Brain pericyte (primary cell): ENCODE results near the gene TFDP2.
"Not testable (repeated sequence)": the region's sequence is repeated elsewhere in the genome, so short reads cannot be mapped to it uniquely, and the experiment has no call there.

Source experiments
- DNase-seq: peaks from one replicate; pipeline ENCODE4 v3.0.0-alpha.2; 2012; ENCODE audit warnings: low read depth, low spot score

The TFDP2 gene

DNA sequence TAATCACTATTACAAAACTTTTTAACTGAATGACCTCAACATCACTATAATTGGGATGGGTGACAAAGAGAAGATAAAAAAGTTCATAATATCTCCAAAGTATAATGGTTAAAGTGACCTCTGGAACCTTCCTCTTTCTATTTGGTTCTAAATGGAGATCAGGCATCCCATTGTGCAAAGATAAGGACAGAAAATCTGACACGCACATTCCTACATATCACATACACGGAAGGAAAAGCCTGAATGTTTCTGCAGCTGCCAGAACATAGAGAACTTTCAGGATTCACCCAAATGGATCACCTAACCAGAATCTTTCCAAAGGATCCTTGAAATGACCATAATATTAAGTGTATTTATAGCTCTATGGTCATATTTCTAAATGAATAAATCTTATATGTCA, 128.2 kb downstream of the TFDP2 start:
- no peak for DNase-seq

DNA sequence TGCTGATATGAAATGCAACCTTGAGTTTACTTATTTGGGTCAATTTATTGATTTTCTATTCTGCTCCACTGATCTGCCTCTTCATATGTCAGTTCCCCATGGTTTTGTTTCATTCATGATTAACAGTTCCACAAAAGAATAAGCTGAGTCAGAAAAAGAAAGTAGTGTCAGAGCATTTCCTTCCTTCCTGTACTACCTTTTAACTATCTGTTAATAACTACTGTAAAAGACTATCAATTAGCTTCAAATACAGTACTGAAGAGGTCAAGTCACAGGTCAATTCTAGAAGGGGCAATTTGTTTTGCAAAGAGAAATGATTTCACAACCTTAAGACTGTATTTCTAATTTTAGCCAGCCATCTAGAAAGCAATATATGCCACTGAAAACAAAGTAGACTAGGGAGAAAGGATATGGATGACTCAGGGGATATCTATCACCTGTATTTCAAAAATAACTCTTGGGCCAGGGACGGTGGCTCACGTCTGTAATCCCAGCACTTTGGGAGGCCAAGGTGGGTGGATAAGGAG, 129.5 kb downstream of the TFDP2 start:
- DNase-seq, result no peak

DNA sequence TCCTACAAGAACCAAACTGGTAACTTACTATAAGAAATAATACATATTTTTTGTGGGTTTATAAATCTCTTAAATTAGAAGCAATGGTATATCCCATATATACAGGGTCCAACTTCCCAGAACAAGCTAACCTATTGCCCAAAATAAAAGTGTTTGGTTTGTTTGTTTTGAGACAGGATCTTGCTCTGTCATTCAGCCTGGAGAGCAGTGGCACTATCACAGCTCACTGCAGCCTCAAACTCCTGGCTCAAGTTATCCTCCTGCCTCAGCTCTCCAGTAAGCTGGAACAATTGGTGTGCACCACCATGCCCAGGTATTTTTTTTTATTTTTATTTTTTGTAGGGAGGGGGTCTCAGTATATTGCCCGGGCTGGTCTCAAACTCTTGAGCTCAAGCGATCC, 135.4 kb downstream of the TFDP2 start:
- DNase-seq, result no peak

DNA sequence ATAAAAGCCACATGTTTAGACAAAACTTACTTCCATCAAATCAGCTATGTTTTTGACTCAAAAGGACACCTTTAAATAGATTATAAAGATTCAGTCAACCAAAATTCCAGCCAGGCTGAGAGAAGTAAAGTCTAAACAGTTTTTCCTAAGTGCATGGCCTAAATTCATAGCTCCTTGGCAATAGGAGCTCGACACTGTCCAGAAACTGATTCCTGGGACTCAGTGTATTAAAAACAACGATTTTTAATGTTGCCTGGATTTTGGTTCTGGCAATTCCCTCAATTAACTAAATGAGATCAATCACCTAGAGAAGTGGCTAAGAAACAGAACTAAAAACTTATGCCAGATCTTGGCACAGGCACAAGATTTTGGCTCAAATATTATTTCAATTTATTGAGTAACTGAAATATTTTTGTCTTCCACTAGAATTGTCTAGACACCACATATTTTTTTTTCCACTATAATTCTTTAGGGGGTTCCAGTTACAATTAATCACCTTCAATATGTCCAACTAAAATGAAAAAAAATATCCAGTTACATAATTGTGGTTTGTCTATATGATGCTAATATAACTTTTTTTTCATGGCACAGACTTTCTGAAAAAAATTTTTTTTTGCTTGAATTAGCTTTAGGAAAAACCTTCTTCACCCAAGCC, 135.9 kb downstream of the TFDP2 start:
- no peak for DNase-seq

DNA sequence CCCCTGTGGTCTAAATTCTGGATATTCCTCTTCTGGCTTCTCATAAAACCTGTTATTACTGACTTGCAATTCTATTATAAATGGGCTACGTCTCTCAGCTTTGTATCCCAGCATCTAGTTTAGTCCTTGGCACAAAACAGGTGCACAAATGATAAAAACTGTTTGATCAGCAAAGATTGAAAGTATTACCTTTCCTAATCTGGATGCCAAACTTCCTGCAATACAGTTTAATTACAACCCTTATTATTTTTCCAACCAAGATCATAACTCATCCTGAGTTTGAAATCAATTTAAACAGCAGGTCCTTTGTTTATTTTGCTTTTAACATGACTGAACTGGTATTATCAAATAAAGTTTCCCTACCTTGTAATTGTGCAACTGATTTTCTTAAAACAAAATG, 140.3 kb downstream of the TFDP2 start:
- DNase-seq, result no peak

DNA sequence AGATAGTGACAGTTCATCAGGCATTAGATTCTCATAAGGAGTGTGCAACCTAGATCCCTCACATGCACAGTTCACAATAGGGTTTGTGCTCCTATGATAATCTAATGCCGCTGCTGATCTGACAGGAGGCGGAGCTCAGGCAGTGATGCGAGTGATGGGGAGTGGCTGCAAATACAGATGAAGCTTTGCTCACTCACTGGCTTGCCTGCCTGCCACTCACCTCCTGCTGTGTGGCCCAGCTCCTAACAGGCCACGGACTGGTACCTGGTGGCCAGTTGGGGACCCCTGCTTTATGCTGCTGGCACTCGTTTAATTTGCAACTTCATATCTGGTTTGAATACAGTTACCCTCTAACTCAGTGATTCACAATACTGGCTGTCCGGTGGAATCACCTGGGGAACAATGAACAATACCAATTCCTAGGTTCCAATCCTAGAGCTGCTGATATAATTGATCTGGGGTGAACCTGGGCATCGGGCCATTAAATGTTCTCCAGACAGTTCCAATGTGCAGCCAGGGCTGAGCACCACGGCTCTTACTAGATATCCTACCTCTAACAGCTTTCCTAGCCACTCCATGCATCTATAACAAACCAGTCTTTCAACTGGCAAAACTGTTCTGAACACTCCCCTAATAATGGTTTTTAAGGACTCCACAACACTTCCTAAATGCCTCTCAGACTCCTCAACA, 141.5 kb downstream of the TFDP2 start:
- DNase-seq, result no peak

DNA sequence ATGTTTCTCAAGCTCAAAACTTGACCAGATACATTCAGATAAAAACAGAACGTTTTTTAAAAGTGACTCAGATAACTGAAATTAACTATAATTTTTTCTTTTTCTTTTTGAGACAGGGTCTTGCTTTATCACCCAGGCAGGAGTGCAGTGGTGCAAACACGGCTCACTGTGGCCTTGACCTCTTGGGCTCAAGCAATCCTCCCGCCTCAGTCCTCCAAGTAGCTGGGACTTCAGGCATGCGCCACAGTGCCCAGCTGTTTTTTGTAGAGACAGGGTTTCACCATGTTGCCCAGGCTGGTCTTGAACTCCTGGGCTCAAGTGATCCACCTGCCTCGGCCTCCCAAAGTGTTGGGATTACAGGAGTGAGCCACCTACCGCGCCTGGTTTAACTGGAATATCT, 144.4 kb downstream of the TFDP2 start:
- not testable (repeated sequence) for DNase-seq

DNA sequence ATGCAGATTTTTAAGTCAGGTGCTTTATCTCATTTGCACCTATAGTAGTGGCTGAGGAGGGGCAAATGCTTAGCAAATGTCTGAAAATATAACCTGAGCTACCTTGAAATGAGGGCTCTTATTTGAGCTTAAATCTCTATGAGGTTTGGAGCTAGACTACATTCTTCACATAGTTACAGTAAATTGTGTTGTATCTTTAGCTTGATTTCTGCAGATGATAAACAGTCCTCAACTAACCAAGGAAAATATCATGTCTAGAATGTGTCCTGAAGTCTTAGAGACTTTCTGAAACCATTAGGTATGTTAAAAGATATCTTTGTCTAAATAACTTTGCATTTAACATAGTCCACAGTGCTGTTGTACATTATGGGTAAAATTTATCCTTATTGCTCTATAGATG, 145.3 kb downstream of the TFDP2 start:
- no peak for DNase-seq

DNA sequence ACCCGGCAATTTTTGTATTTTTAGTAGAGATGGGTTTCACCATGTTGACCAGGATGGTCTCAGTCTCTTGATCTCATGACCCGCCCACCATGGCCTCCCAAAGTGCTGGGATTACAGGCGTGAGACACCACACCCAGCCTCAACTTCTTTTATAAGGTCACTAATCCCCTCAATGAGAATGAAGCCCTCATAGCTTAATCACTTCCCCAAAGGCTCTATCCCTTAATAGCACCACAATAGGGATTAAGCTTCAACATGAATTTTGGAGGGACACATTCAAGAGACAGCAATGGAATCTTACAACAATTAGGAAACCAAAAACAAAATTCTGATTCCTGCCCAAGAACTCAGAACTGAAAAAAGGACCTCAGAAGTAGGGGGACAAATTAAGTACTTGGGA, 146.1 kb downstream of the TFDP2 start:
- DNase-seq, result no peak

DNA sequence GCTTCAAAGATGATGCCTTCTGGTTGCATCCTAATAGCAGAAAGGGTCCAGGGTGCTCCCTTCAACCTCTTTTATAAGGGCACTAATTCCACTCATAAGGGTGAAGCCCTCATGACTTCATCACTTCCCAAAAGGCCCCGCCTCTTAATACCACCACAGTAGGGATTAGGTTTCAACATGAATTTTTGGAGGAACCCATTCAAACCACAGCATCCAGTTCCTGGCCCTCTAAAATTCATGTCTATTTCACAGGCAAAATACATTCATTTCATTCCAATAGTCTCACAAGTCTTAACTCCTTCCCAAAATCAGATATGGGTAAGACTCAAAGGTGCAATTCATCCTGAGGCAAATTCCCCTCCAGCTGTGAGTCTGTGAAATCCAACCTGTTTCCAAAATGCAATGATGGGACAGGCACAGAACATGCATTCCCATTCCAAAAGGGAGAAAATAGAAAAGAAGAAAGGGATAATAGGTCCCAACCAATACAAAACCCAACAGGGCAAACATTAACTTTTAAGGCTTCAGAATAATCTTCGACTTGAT, 148.9 kb downstream of the TFDP2 start:
- no peak for DNase-seq

DNA sequence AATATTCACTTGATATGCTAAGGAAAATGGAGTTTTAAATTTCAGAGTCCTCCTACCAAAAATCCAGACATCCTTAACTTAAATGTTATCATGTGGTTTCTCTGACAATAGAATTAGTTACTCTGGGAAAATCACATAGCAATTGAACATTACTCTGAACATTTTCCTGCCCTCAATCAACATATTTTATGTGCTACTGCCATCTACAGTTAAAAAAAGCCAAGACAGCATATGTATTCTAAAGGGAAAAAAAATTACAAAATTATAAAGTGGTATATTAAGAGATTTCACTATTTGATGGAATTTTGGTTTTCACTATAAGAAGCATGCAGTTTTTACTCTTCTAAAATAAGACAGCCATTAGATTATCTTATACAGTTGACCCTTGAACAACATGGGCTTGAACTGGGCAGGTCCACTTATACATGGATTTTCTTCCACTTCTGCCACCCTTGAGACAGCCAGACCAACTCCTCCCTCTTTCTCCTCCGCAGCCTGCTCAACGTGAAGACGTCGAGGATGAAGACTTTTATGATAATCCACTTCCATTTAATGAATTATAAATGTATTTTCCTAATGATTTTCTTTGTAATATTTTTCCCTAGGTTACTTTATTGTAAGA, 150.6 kb downstream of the TFDP2 start:
- DNase-seq, result no peak

DNA sequence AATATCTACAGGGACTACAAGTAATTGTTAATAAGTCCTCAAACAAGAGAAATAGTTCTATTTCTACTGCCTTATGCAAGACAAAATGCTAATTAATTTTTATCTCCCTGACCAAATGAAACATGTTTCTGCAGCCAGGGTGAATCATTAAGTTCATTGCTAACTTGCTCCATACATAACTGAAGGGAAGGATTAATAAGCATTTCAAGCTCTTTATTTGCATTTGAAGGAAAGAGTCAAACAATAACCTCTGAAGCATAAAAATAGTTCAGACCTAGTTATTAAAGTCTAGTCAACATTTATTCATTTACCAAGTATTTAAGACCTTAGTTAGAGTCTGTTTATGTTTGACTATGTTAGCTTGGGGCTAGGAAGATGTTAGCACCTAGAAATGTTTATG, 152.9 kb downstream of the TFDP2 start:
- DNase-seq, result no peak

DNA sequence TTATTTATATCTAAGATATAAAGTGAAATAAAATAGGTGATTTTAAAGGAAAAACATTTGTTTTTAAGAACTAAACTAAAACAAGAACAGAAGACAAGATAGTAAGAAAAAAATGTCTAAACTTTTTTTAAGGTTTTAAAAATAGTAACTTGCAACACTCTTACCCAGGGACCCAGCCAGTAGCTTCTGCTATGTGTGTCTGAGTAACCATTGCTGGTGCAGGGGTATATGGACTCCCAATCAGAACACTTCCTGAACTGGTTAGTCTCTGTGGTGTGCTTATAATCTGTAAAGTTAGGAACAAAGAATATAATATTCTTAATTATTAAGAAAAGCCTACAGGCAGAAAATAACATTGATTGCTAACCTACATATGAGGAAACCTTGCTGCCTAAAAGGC, 154.5 kb downstream of the TFDP2 start:
- DNase-seq, result no peak

DNA sequence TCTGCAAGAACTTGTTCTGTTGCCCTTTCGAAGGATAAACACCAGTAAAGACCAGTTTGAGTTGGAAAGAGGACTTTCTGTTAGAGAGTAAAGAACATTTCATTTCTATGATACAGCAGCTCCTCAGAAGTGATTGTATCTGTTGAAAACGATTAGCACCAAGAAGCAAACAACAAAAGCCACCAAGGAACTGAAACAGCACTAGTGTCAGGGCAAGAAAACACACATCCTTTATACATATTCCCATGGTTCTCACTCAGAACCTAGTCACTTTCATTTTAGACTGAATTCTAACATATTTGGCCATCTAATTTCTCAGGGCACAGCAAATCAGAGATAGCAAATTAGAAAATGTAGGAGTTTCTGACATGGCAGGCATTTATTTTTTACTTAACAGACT, 156.8 kb downstream of the TFDP2 start:
- no peak for DNase-seq

DNA sequence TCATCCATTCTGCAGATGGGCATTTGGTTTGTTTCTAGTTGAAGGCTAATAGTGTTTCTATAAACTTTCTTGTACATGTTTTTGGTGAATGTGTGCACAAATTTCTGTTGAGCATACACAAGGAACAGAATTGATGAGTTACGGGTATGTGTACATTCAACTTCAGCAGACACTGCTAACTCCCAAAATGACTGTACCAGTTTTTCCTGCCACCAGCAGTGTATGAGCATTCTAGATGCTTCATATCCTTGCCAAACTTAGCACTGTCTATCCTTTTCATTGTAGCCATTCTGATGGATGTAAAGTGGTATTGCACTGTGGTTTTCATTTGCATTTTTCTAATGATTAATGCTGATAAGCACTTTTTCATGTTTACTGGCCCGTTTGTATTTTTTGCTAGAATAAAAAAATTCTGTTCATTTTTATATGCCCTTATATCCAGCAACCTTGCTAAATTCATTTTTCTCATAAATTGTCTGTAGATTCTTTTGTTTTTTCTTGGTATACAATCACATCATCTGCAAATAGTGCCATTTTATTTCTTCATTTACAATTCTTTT, 162.7 kb downstream of the TFDP2 start:
- no peak for DNase-seq

DNA sequence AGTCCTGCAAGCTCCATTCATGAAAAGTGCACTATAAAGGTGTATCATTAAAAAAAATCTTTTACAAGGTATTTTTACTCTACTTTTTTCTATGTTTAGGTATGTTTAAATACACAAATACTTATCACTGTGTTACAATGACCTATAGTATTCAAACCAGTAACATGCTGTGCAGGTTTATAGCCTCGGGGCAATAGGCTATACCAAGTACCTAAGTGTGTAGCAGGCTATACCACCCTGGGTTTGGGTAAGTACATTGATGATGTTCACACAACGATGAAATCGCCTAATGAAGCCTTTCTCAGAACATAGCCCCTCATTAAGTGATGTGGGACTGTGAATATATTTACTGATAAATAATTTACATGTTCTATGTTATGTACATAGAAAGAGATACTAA, 168.3 kb downstream of the TFDP2 start:
- no peak for DNase-seq

DNA sequence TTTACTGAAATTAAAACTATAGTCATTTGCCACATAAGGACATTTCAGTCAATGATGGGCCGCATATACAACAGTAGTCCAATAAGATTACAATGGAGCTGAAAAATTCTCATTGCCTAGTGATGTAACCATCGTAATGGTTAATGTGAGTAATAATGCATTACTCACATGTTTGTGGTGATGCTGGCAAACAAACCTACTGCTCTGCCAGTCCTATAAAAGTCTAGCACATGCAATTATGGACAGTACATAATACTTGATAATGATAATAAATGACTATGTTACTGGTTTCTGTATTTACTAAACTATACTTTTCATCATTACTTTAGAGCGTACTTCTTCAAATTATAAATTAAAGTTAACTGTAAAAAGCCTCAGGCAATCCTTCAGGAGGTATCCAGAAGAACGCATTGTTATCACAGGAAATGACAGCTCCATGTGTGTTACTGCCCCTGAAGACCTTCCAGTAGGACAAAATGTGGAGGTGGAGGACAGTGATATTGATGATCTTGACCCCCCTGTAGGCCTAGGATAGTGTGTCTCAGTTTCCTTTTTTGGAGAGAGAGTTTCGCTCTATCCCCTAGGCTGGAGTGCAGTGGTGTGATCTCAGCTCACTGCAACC, 170.2 kb downstream of the TFDP2 start:
- DNase-seq, result no peak

DNA sequence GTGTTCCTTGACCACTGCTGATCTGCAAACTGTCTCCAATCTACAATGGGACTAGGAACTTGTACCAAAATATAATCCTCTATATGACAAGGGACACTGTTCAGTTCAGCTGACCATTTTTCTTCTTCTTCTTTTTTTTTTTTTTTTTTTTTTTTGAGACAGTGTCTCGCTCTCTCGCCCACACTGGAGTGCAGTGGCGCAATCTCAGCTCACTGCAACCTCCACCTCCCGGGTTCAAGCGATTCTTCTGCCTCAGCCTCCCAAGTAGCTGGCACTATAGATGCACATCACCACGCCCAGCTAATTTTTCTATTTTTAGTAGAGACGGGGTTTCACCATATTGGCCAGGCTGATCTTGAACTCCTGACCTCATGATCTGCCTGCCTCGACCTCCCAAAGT, 174.6 kb downstream of the TFDP2 start:
- DNase-seq, result not testable (repeated sequence)

DNA sequence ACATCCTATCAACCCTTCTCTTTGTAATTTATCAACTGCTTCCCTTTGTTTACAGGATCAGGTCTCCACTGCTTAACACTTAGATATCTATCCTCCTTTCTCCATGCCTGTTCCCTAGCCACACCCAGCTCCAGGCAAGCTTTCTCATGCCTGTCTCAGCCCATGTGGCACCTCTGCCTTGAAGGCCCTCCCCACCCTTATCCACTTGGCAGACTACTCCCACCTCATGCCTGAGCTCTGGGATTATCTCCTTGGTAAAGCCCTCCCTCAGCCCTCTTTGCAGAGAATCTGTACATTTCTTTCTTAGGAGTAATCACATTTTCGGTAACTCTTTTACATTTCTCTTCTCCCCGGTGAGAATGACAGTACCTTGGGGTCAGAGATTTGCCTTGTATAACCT, 176.9 kb downstream of the TFDP2 start:
- DNase-seq, result no peak

DNA sequence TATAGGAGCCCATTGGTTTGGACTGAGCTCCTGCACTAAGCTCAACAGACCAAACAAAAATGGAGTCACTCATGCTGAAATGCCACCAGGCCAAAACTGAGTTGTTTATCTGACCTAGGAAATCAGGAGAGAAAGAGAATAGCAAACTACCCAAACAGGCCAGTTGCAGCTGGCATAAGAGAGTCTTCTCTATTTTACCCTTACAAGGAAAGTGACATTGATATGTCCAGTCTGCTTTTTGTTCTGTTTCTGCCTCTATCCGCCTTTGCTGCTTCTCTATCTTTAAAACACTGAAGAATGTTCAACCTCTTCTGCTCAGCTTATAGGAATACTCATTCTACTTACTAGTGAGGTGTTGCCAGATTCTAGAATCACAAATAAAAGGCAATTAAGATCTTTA, 177.8 kb downstream of the TFDP2 start:
- DNase-seq, result no peak

DNA sequence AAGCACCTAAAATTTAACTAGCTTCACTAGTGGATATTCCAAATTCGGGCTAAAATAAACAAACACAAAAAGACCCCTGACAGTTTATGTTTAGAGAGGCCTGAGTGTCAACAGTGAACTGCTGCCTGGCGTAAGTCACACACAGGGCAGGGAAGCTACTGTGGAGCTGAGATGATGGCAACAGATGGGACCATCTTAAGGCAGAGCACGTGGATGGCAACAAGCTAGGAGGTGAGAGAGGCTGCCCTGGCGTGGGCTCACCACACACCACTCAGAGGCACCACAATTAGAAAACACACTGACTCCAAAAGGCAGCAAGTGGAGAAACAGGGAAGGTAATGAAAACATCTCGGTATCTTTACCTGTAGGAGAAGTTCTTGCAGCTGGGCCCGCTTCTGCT, 179.6 kb downstream of the TFDP2 start:
- no peak for DNase-seq

DNA sequence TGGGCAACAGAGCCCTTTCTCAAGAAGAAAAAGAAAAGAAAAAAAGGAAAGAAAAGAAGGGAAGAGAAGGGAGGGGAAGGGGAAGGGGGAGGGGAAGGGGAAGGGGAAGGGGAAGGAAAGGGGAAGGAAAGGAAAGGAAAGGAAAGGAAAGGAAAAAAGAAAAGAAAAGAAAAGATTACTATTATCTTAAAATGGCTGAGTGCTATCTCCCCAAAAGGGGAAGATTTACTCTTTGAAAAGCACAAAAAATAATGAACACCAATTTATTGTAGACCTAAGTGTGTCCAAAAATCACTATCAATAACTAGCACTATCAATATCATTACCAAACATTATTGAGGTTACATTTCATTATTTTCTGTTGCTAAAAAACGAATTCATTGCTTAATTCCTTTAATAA, 183.9 kb downstream of the TFDP2 start:
- DNase-seq, result no peak
